PC-3 (cell line): ENCODE measurements around the gene PRKCE. TPM values are rescaled to one million over a fixed set of nuclear protein-coding genes. Genes with fewer than 3 reads are reported as not detected.

Source experiments
- ATAC-seq: fragments of 200-7000 bp; cut with Tn5 transposase; 2 replicates; pipeline ENCODE4 v1.9.1; 2020; ENCODE audit warnings: mild to moderate bottlenecking, moderate library complexity
- BruUV-seq: library from RNA; stranded (reverse); fragments of 400-500 nt; replicated peaks from 2 replicates; lab custom pipeline; 2021; lab: Mats Ljungman, UMichigan
- CTCF ChIA-PET: fragments of 300-600 bp; sonication (Branson Sonifier 250); formaldehyde crosslinking; loops from one replicate; lab custom pipeline; 2022; ENCODE audit warnings: antibody characterized with exemption; lab: Charles Lee
- POLR2A ChIA-PET: fragments of 300-600 bp; sonication (Branson Sonifier 250); formaldehyde crosslinking; loops from one replicate; lab custom pipeline; 2022; ENCODE audit warnings: antibody characterized with exemption; ENCODE audit not compliant: unreplicated experiment; lab: Charles Lee
- DNase-seq: peaks from one replicate; pipeline ENCODE4 v3.0.0-alpha.2; 2015
- H2AFZ ChIP-seq: fragments of 300-600 bp; sonication (generic); 2 replicates; pipeline ENCODE4 v1.6.0; 2016; ENCODE audit warnings: antibody characterized with exemption, low read length
- H3F3A ChIP-seq: fragments of 300-600 bp; sonication (generic); one replicate; pipeline ENCODE4 v1.6.0; 2017; ENCODE audit warnings: antibody characterized with exemption, low read length, control low read depth, mild to moderate bottlenecking; ENCODE audit not compliant: unreplicated experiment
- H3K27ac ChIP-seq: fragments of 300-600 bp; sonication (generic); 2 replicates; pipeline ENCODE4 v1.5.1; 2016; ENCODE audit warnings: mild to moderate bottlenecking, low read length
- H3K27me3 ChIP-seq: fragments of 300-600 bp; sonication (generic); 2 replicates; pipeline ENCODE4 v1.6.1; 2016; ENCODE audit warnings: low read length, mixed read lengths
- H3K36me3 ChIP-seq: fragments of 300-600 bp; sonication (generic); 2 replicates; pipeline ENCODE4 v1.6.1; 2016; ENCODE audit warnings: low read depth, mixed run types, low read length, mixed read lengths
- H3K4me1 ChIP-seq: fragments of 300-600 bp; sonication (generic); 2 replicates; pipeline ENCODE4 v1.5.1; 2016; ENCODE audit warnings: low read length; ENCODE audit not compliant: insufficient read depth
- H3K4me2 ChIP-seq: fragments of 300-600 bp; sonication (generic); 2 replicates; pipeline ENCODE4 v1.6.0; 2016; ENCODE audit warnings: low read length
- H3K4me3 ChIP-seq: fragments of 300-600 bp; sonication (generic); 2 replicates; pipeline ENCODE4 v1.5.1; 2016; ENCODE audit warnings: mild to moderate bottlenecking, low read length, mixed read lengths
- H3K79me2 ChIP-seq: fragments of 300-600 bp; sonication (generic); 2 replicates; pipeline ENCODE4 v1.6.1; 2017; ENCODE audit warnings: low read length, mixed read lengths
- H3K9ac ChIP-seq: fragments of 300-600 bp; sonication (generic); 2 replicates; pipeline ENCODE4 v1.6.0; 2016; ENCODE audit warnings: mild to moderate bottlenecking, low read length
- H3K9me2 ChIP-seq: fragments of 300-600 bp; sonication (generic); replicated peaks from 2 replicates; pipeline ENCODE4 v1.6.1; 2016; ENCODE audit warnings: mixed run types, low read length, mixed read lengths
- H3K9me3 ChIP-seq: fragments of 300-600 bp; sonication (generic); 2 replicates; pipeline ENCODE4 v1.6.1; 2016; ENCODE audit warnings: low read length, mixed read lengths
- H4K20me1 ChIP-seq: fragments of 300-600 bp; sonication (generic); 2 replicates; pipeline ENCODE4 v1.6.1; 2016; ENCODE audit warnings: low read length, mixed read lengths
- CTCF ChIP-seq: fragments of 300-600 bp; sonication (generic); conservative IDR thresholded peaks from 2 replicates; pipeline ENCODE4 v1.5.1; 2017; ENCODE audit warnings: antibody characterized with exemption, low read depth, mild to moderate bottlenecking, low read length
- EZH2 ChIP-seq: fragments of 300-600 bp; sonication (generic); IDR thresholded peaks from one replicate; pipeline ENCODE4 v1.6.1; 2017; ENCODE audit warnings: antibody characterized with exemption, mild to moderate bottlenecking, low read length; ENCODE audit not compliant: unreplicated experiment
- EZH2phosphoT487 ChIP-seq: fragments of 300-600 bp; sonication (generic); IDR thresholded peaks from 2 replicates; pipeline ENCODE4 v1.6.1; 2018; ENCODE audit warnings: mild to moderate bottlenecking, antibody characterized with exemption, low read length, borderline replicate concordance
- intact Hi-C: fragments of 100-400 bp; cut with micrococcal nuclease; formaldehyde crosslinking; loops from 2 replicates; pipeline ENCODE4 v1.9.0; 2023
- total RNA-seq: library from RNA; depleted of rRNA; stranded (reverse); fragments of >200 nt; gene quantifications from 2 replicates; pipeline ENCODE4 v1.2.3, GENCODE V29; 2014

PRKCE gene
- total RNA-seq, 1 experiment from 2014 or later, result 7.0 TPM

- Histone ChIP-seq H3K9me3 (no peaks in the 10 kb centered on the region), H3K4me2 (no peak overlapping the region), H3K79me2 (no peaks in the 10 kb centered on the region), H2AFZ (no peak overlapping the region), H3K27ac (no peak overlapping the region), H3F3A (no peaks in the 10 kb centered on the region), H3K9me2 (no peaks in the 10 kb centered on the region), H3K27me3 (no peaks in the 10 kb centered on the region), H3K4me3 (no peak overlapping the region), H3K4me1 (no peaks in the 10 kb centered on the region), H3K36me3 (no peaks in the 10 kb centered on the region), H3K9ac (no peak overlapping the region), H4K20me1 (no peaks in the 10 kb centered on the region)
- BruUV-seq, result no TSS peak
- no peak for TF ChIP-seq EZH2
- no peak for TF ChIP-seq CTCF
- TF ChIP-seq EZH2phosphoT487, result no peak
- CTCF ChIA-PET, result no interaction called here
- intact Hi-C loops, result no loop called here
- DNase-seq (no peak), ATAC-seq (no peak)
- POLR2A ChIA-PET, result no interaction called here
Measured at GRCh38 chr2:45723857-45724256, 72.4 kb downstream of the PRKCE start.

DNA sequence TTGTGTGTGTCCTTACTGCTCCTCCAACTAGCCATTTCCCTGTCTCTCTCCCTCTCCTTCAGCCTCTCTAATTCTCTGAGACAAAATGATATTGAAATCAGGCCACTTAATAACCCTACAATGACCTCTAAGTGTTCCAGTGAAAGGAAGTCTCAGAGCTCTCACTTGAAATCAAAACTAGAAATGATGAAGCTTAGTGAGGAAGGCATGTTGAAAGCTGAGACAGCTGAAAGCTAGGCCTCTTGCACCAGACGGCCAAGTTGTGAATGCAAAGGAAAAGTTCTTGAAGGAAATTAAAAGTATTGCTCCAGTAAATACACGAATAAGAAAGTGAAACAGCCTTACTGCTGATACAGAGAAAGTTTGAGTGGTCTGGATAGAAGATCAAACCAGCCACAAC lies 72.9 kb downstream of the PRKCE start:
- CTCF ChIA-PET, result no interaction called here

DNA sequence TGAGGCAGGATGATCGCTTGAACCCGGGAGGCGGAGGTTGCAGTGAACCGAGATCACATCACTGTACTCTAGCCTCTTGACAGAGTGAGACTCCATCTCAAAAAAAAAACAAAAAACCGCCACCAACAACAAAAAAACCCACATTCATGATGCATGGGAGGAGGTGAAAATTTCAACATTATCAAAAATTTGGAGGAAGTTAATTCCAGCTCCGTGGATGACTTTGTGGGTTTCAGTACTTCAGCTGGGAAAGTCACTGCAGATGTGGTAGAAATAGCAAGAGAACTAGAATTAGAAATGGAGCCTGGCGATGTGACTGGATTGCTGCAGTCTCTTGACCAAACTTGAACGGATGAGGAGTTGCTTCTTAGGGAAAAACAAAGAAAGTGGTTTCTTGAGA lies 74.3 kb downstream of the PRKCE start:
- ChIA-PET CTCF (no interaction called here), POLR2A (no interaction called here)
- H3K4me1 ChIP-seq, result no peaks in the 10 kb centered on the region

More for the DNA sequence above, 72.9 kb downstream of the PRKCE start:
- H3K4me1 ChIP-seq, result no peaks in the 10 kb centered on the region
- no peak overlapping the region for H3K4me3 ChIP-seq
- no peak overlapping the region for H2AFZ ChIP-seq
- no peaks in the 10 kb centered on the region for H3K9me2 ChIP-seq
- H3K4me2 ChIP-seq, result no peak overlapping the region
- no peak for DNase-seq
- H3K79me2 ChIP-seq, result no peaks in the 10 kb centered on the region
- no peak for TF ChIP-seq CTCF
- no peak for TF ChIP-seq EZH2phosphoT487
- TF ChIP-seq EZH2, result no peak
- intact Hi-C loops, result no loop called here
- no peak for ATAC-seq
- H3K36me3 ChIP-seq, result no peaks in the 10 kb centered on the region
- H3F3A ChIP-seq, result no peaks in the 10 kb centered on the region
- no TSS peak for BruUV-seq
- no peak overlapping the region for H3K9ac ChIP-seq
- no peak overlapping the region for H3K27ac ChIP-seq
- H4K20me1 ChIP-seq, result no peaks in the 10 kb centered on the region
- H3K27me3 ChIP-seq, result no peaks in the 10 kb centered on the region
- H3K9me3 ChIP-seq, result no peaks in the 10 kb centered on the region
- POLR2A ChIA-PET, result no interaction called here

More for the DNA sequence above, 74.3 kb downstream of the PRKCE start:
- Histone ChIP-seq H3K27me3 (no peaks in the 10 kb centered on the region), H3K27ac (no peak overlapping the region), H3F3A (no peaks in the 10 kb centered on the region), H3K9me2 (no peaks in the 10 kb centered on the region), H3K9me3 (no peaks in the 10 kb centered on the region), H4K20me1 (no peaks in the 10 kb centered on the region), H3K36me3 (no peaks in the 10 kb centered on the region), H3K4me2 (no peak overlapping the region), H3K79me2 (no peaks in the 10 kb centered on the region), H3K4me3 (no peak overlapping the region), H2AFZ (no peak overlapping the region), H3K9ac (no peak overlapping the region)
- intact Hi-C loops, result no loop called here
- DNase-seq, result no peak
- no TSS peak for BruUV-seq
- no peak for ATAC-seq
- TF ChIP-seq EZH2, result no peak
- TF ChIP-seq EZH2phosphoT487, result no peak
- no peak for TF ChIP-seq CTCF
